HL-60 (cell line): ENCODE measurements around the gene TMED8.

Experiments
- CTCF ChIP-seq: IDR thresholded peaks from one replicate; pipeline ENCODE4 v1.5.1; 2011; ENCODE audit warnings: low read length, control low read depth, inconsistent platforms; ENCODE audit not compliant: insufficient read depth
- REST ChIP-seq: IDR thresholded peaks from 2 replicates; pipeline ENCODE4 v1.6.1; 2012; ENCODE audit warnings: low read depth; ENCODE audit not compliant: insufficient replicate concordance
- SPI1 ChIP-seq: IDR thresholded peaks from 2 replicates; pipeline ENCODE4 v1.6.1; 2012; ENCODE audit warnings: low read depth, mild to moderate bottlenecking, borderline replicate concordance

GRCh38 chr14:77323571-77323970, 53.3 kb downstream of the TMED8 start:
- no peak for TF ChIP-seq CTCF
- TF ChIP-seq SPI1 = no peak
- no peak for TF ChIP-seq REST
